Astrocyte (in vitro differentiated cells and primary cell): ENCODE results near the gene ELMOD3. TPM values are rescaled to one million over a fixed set of nuclear protein-coding genes. Genes with fewer than 3 reads are reported as not detected.

Experiments
- DNase-seq: peaks from one replicate; pipeline ENCODE4 v3.0.0-alpha.2; 2010; ENCODE audit warnings: low read depth
- FAIRE-seq: peaks from 2 replicates; lab custom pipeline; 2011; peaks lifted over from hg19 to GRCh38; lab: Jason Lieb, UNC
- H2AFZ ChIP-seq: 2 replicates; pipeline ENCODE4 v1.6.0; 2012; ENCODE audit warnings: low read depth, low read length, inconsistent platforms
- H3K27ac ChIP-seq: 2 replicates; pipeline ENCODE4 v1.5.1; 2011; ENCODE audit warnings: low read depth, low read length, inconsistent platforms
- H3K27me3 ChIP-seq: 2 replicates; pipeline ENCODE4 v1.6.0; 2011; ENCODE audit warnings: low read length, inconsistent platforms; ENCODE audit not compliant: insufficient read depth
- H3K36me3 ChIP-seq: 2 replicates; pipeline ENCODE4 v1.5.1; 2011; ENCODE audit warnings: low read length, inconsistent platforms; ENCODE audit not compliant: insufficient read depth
- H3K4me1 ChIP-seq: 2 replicates; pipeline ENCODE4 v1.5.1; 2011; ENCODE audit warnings: low read length, inconsistent platforms; ENCODE audit not compliant: insufficient read depth
- H3K4me2 ChIP-seq: 2 replicates; pipeline ENCODE4 v1.6.0; 2012; ENCODE audit warnings: low read length, inconsistent platforms
- H3K4me3 ChIP-seq: 2 replicates; pipeline ENCODE4 v1.5.1; 2011; ENCODE audit warnings: low read depth, mild to moderate bottlenecking, low read length, inconsistent platforms; ENCODE audit not compliant: insufficient read depth
- H3K79me2 ChIP-seq: 2 replicates; pipeline ENCODE4 v1.6.0; 2012; ENCODE audit warnings: mild to moderate bottlenecking, low read length, inconsistent platforms; ENCODE audit not compliant: insufficient read depth
- H3K9ac ChIP-seq: 2 replicates; pipeline ENCODE4 v1.6.0; 2012; ENCODE audit warnings: mild to moderate bottlenecking, low read length, inconsistent platforms
- H3K9me3 ChIP-seq: 2 replicates; pipeline ENCODE4 v1.5.1; 2012; ENCODE audit warnings: low read depth, mild to moderate bottlenecking, low read length, inconsistent platforms; ENCODE audit not compliant: insufficient read depth
- H4K20me1 ChIP-seq: 2 replicates; pipeline ENCODE4 v1.6.0; 2012; ENCODE audit warnings: low read length, inconsistent platforms; ENCODE audit not compliant: insufficient read depth
- H3K27ac Mint-ChIP-seq: one replicate; pipeline ENCODE4 v1.8.0; 2021; ENCODE audit warnings: mild to moderate bottlenecking, mixed read lengths; ENCODE audit not compliant: unreplicated experiment
- H3K27me3 Mint-ChIP-seq: one replicate; pipeline ENCODE4 v1.8.0; 2021; ENCODE audit warnings: low read depth, mixed read lengths; ENCODE audit not compliant: unreplicated experiment
- H3K36me3 Mint-ChIP-seq: one replicate; pipeline ENCODE4 v1.8.0; 2021; ENCODE audit warnings: low read depth, mixed read lengths; ENCODE audit not compliant: unreplicated experiment
- H3K4me1 Mint-ChIP-seq: one replicate; pipeline ENCODE4 v1.8.0; 2021; ENCODE audit warnings: low read depth, mixed read lengths; ENCODE audit not compliant: unreplicated experiment
- H3K4me3 Mint-ChIP-seq: one replicate; pipeline ENCODE4 v1.8.0; 2021; ENCODE audit warnings: mild to moderate bottlenecking, moderate library complexity, mixed read lengths; ENCODE audit not compliant: unreplicated experiment
- H3K9me3 Mint-ChIP-seq: one replicate; pipeline ENCODE4 v1.8.0; 2021; ENCODE audit warnings: mild to moderate bottlenecking, mixed read lengths; ENCODE audit not compliant: unreplicated experiment
- CTCF ChIP-seq: IDR thresholded peaks from 2 replicates; pipeline ENCODE4 v1.5.1; 2011; ENCODE audit warnings: low read depth, mild to moderate bottlenecking, inconsistent platforms, low read length, moderate library complexity; ENCODE audit not compliant: insufficient read depth
- EZH2 ChIP-seq: IDR thresholded peaks from 2 replicates; pipeline ENCODE4 v1.6.1; 2012; ENCODE audit warnings: mild to moderate bottlenecking, low read length, inconsistent platforms; ENCODE audit not compliant: insufficient read depth
- total RNA-seq: library from RNA; stranded (reverse); gene quantifications from 2 replicates; pipeline ENCODE4 v1.2.1, GENCODE V29; 2021

Gene ELMOD3
- total RNA-seq, 1 donor from 2014 or later = 11.7 TPM

GRCh38 chr2:85422072-85422457 is 67.5 kb downstream of the ELMOD3 start:
- Mint-ChIP-seq H3K4me3 (peak overlapping the region; percentile 51), H3K27ac (no peak overlapping the region), H3K9me3 (no peaks in the 10 kb centered on the region), H3K27me3 (peaks cover 5% of the 10 kb centered on the region), H3K4me1 (peaks cover 24% of the 10 kb centered on the region), H3K36me3 (no peaks in the 10 kb centered on the region)
- H3K4me1 ChIP-seq = peaks cover 31% of the 10 kb centered on the region
- no peak overlapping the region for H3K4me3 ChIP-seq
- H3K79me2 ChIP-seq = peaks cover 4% of the 10 kb centered on the region
- TF ChIP-seq EZH2 (no peak), CTCF (no peak)
- H3K9me3 ChIP-seq = no peaks in the 10 kb centered on the region
- H3K27ac ChIP-seq = no peak overlapping the region
- H4K20me1 ChIP-seq = no peaks in the 10 kb centered on the region
- no peak for DNase-seq
- FAIRE-seq = no peak
- no peak overlapping the region for H2AFZ ChIP-seq
- H3K9ac ChIP-seq = no peak overlapping the region
- H3K4me2 ChIP-seq = no peak overlapping the region
- H3K36me3 ChIP-seq = no peaks in the 10 kb centered on the region
- H3K27me3 ChIP-seq = no peaks in the 10 kb centered on the region

GRCh38 chr2:85423525-85423924 is 69.0 kb downstream of the ELMOD3 start:
- no peak overlapping the region for H3K4me3 ChIP-seq
- Mint-ChIP-seq H3K9me3 (no peaks in the 10 kb centered on the region), H3K4me1 (peaks cover 26% of the 10 kb centered on the region), H3K27ac (no peak overlapping the region), H3K36me3 (no peaks in the 10 kb centered on the region), H3K4me3 (no peak overlapping the region), H3K27me3 (peaks cover 7% of the 10 kb centered on the region)
- H2AFZ ChIP-seq = no peak overlapping the region
- H3K9ac ChIP-seq = no peak overlapping the region
- no peaks in the 10 kb centered on the region for H4K20me1 ChIP-seq
- H3K79me2 ChIP-seq = peaks cover 4% of the 10 kb centered on the region
- no peaks in the 10 kb centered on the region for H3K36me3 ChIP-seq
- FAIRE-seq = no peak
- no peaks in the 10 kb centered on the region for H3K27me3 ChIP-seq
- no peaks in the 10 kb centered on the region for H3K9me3 ChIP-seq
- H3K4me2 ChIP-seq = no peak overlapping the region
- H3K27ac ChIP-seq = no peak overlapping the region
- DNase-seq = no peak
- peaks cover 27% of the 10 kb centered on the region for H3K4me1 ChIP-seq
- TF ChIP-seq CTCF (no peak), EZH2 (no peak)

- FAIRE-seq = no peak
- no peaks in the 10 kb centered on the region for H3K36me3 Mint-ChIP-seq
- H3K4me1 Mint-ChIP-seq = peaks cover 16% of the 10 kb centered on the region
These were observed 71.0 kb downstream of the ELMOD3 start for GRCh38 chr2:85425588-85425987.

More at GRCh38 chr2:85425588-85425987, 71.0 kb downstream of the ELMOD3 start:
- Histone ChIP-seq H3K9me3 (no peaks in the 10 kb centered on the region), H3K27ac (no peak overlapping the region), H3K9ac (no peak overlapping the region), H3K4me2 (no peak overlapping the region), H4K20me1 (no peaks in the 10 kb centered on the region), H3K79me2 (no peaks in the 10 kb centered on the region), H2AFZ (no peak overlapping the region), H3K36me3 (no peaks in the 10 kb centered on the region), H3K27me3 (no peaks in the 10 kb centered on the region), H3K4me1 (peaks cover 11% of the 10 kb centered on the region), H3K4me3 (no peak overlapping the region)
- Mint-ChIP-seq H3K27ac (no peak overlapping the region), H3K27me3 (peaks cover 8% of the 10 kb centered on the region), H3K9me3 (no peaks in the 10 kb centered on the region), H3K4me3 (no peak overlapping the region)
- TF ChIP-seq CTCF = no peak
- no peak for TF ChIP-seq EZH2
- DNase-seq = no peak
